ENCODE measurements around the gene BANF1.

- TF ChIP-seq CTCF (tag by site-specific recombination; IDR thresholded peaks at IDR 0.05) (no peak), ZNF169 (tag by site-specific recombination; IDR thresholded peaks at IDR 0.05) (no peak), ZEB2 (tag by site-specific recombination; IDR thresholded peaks at IDR 0.05) (no peak), ZNF692 (tag by site-specific recombination; IDR thresholded peaks at IDR 0.05) (no peak), ZBTB11 (tag by site-specific recombination; conservative IDR thresholded peaks at IDR 0.05; ENCODE audit: low read depth) (no peak), ZNF76 (tag by site-specific recombination; IDR thresholded peaks at IDR 0.05; ENCODE audit: borderline replicate concordance, low read depth) (no peak), GLI4 (tag by site-specific recombination; IDR thresholded peaks at IDR 0.05) (no peak), ZNF513 (tag by site-specific recombination; IDR thresholded peaks at IDR 0.05) (no peak), ZNF707 (tag by site-specific recombination; IDR thresholded peaks at IDR 0.05) (no peak), ZFP37 (tag by site-specific recombination; IDR thresholded peaks at IDR 0.05) (no peak), ZBTB21 (tag by site-specific recombination; IDR thresholded peaks at IDR 0.05) (no peak), ZNF266 (tag by site-specific recombination; IDR thresholded peaks at IDR 0.05; ENCODE audit: low read depth) (no peak)
Observed at GRCh38 chr11:66008468-66009101, 6.3 kb downstream of the BANF1 start.

All from HEK293 (cell line).